Fibroblast of the aortic adventitia (primary cell): Measurements from ENCODE around the gene BRMS1. TPM values are rescaled to one million over a fixed set of nuclear protein-coding genes. Genes with fewer than 3 reads are reported as not detected.

Experiments
- DNase-seq: peaks from one replicate; pipeline ENCODE4 v3.0.0-alpha.2; 2010; ENCODE audit warnings: low read depth
- H3K4me3 ChIP-seq: 2 replicates; pipeline ENCODE4 v1.5.1; 2011; ENCODE audit warnings: low read depth, mild to moderate bottlenecking, control low read depth, low read length, moderate library complexity
- total RNA-seq: library from RNA; depleted of rRNA; stranded (reverse); fragments of >200 nt; gene quantifications from 2 replicates; pipeline ENCODE4 v1.2.3, GENCODE V29; 2012; ENCODE audit warnings: low replicate concordance
- TF ChIP-seq, protein P1 (sequence below): IDR thresholded peaks from 2 replicates; pipeline ENCODE4 v1.5.1; 2011; ENCODE audit warnings: mild to moderate bottlenecking, low read length, control low read depth, inconsistent platforms; ENCODE audit not compliant: insufficient read depth

The BRMS1 gene
- total RNA-seq, 1 donor = 38.5 TPM

DNA sequence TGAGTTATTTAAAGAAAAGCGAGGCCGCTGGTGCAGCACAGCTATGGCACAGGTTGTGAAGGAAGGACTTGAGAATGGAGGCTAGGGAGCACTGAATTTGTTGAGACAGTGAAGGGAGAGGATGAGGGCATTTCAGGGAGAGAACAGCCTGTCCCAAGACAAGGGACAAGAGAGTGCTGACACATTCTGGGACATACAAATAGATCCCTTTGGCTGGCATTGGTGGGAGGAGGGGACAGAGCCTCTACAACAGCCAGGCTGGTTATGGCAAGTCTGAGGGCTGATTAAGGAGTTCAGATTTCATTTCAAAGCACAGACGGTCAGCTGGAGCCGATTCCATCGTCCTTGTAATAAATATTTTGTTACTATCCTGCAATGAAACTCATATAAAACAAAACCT, 28.4 kb upstream of the BRMS1 start:
- no peak overlapping the region for H3K4me3 ChIP-seq
- DNase-seq = no peak
- TF ChIP-seq, protein P1, sequence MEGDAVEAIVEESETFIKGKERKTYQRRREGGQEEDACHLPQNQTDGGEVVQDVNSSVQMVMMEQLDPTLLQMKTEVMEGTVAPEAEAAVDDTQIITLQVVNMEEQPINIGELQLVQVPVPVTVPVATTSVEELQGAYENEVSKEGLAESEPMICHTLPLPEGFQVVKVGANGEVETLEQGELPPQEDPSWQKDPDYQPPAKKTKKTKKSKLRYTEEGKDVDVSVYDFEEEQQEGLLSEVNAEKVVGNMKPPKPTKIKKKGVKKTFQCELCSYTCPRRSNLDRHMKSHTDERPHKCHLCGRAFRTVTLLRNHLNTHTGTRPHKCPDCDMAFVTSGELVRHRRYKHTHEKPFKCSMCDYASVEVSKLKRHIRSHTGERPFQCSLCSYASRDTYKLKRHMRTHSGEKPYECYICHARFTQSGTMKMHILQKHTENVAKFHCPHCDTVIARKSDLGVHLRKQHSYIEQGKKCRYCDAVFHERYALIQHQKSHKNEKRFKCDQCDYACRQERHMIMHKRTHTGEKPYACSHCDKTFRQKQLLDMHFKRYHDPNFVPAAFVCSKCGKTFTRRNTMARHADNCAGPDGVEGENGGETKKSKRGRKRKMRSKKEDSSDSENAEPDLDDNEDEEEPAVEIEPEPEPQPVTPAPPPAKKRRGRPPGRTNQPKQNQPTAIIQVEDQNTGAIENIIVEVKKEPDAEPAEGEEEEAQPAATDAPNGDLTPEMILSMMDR = no peak

DNA sequence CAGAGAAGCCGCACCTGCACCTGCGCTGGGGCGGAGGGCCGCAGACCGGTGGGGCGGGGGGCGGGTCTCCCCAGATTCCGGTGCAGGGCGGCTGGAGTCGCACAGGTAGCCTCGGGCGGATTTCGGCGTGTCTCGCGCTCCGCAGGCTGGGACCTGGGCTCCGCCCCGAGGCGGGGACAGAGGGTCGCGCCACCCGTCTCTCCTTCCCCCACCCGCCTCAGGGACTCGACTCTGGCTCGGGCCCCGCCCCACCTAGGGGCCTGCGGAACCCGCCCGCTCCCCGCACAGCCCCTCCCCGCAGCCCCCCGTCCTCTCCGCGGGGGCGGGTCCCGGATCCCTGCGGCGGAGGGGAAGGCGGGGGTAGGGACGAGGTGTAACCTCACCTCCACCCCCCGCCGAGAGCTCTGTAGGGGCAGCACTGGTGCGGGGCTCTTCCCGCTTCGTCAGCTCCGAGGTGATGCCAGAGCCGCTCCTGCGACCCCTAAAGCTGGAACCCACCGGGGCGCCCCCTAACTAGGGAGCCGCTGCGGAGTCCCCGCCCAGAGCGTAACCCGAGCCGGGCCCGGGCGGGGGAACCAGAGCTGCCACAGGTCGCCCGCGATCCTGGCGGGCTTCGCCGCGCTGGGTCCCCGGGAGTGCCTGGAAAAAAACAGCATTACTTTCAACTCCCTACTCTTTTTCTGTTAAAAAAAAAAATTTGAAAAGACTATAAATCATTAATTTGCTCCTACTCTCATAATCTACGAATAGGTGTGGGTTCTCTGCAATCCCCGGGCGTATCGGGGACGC, 26.9 kb upstream of the BRMS1 start, which contains the start of gene SLC29A2:
Gene SLC29A2, minus strand, starts transcription at position 134 of the 789 bp plus-strand sequence. CDS start 169 bp downstream, outside the sequence.
- DNase-seq = no peak
- H3K4me3 ChIP-seq = peak within 1 kb of the TSS; percentile 50
- TF ChIP-seq, protein P1 = no peak

- no peak overlapping the region for H3K4me3 ChIP-seq
- TF ChIP-seq, protein P1 = no peak
- no peak for DNase-seq
Observed at GRCh38 chr11:66369073-66369894, 24.4 kb upstream of the BRMS1 start.

- DNase-seq = no peak
- H3K4me3 ChIP-seq = no peak overlapping the region
- TF ChIP-seq, protein P1 = no peak
Observed at GRCh38 chr11:66368484-66368883, 23.6 kb upstream of the BRMS1 start.

DNA sequence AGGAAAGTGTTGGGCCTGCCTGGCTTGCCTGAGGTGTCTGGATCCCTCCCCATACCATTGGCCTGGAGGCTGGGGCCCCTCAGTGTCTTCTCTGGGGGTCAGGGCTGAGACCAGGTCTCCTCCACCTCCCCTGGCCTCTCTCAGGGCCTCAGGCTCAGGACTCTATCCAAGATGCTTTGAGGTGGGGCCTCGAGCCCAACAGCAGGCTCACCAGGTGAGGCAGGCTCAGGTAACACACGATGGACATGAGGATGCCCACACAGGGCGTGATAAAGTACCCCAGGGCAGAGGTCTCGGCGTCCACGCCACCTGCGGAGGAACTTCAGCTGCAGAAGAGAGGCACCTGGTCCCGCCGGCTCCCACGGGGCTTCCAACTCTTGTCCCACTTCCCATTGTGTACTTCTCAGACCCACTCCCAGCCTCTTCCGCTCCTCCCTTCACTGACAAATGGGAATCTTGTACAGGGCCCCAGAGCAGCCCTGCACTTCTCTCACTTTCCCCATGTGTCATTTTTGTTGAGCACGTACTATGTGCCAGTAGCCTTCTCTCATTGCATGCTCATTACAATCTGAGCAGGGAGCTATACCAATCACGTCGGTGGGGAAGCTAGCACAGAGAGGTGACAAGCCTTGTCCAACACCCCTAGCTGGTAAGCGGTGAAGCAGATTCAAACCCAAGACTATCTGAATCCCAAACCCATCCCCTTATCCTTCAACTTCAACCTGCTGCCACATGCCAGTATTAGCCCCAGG, 22.8 kb upstream of the BRMS1 start:
- no peak for DNase-seq
- H3K4me3 ChIP-seq = no peak overlapping the region
- TF ChIP-seq, protein P1 = no peak

GRCh38 chr11:66366844-66367477, 22.1 kb upstream of the BRMS1 start:
- no peak overlapping the region for H3K4me3 ChIP-seq
- TF ChIP-seq, protein P1 = no peak
- no peak for DNase-seq
